Gastrocnemius medialis (tissue), 4 donors: ENCODE measurements around the gene GTPBP6. TPM values are rescaled to one million over a fixed set of nuclear protein-coding genes. Genes with fewer than 3 reads are reported as not detected.

Experiments used
- ATAC-seq, 2 donors: fragments of 150-250 bp; one replicate each; pipeline ENCODE4 v1.9.1; 2016
- DNase-seq, 2 donors: peaks; one replicate each; pipeline ENCODE4 v3.0.0-alpha.2; 2019
- H3K27ac ChIP-seq, 4 donors: fragments of 200-600 bp; sonication (generic); 1 replicate in 1 of 4; 2 replicates in 3 of 4; pipeline ENCODE4 v1.5.1; 2016 to 2018; ENCODE audit warnings: mild to moderate bottlenecking in 2 of 4, moderate library complexity in 1 of 4
- H3K27me3 ChIP-seq, 3 donors: fragments of 200-600 bp; sonication (generic) in 2 of 3; 1 replicate in 1 of 3; 2 replicates in 2 of 3; pipeline versions ENCODE4 v1.5.1 to v1.6.0; 2016 to 2019; ENCODE audit warnings: mild to moderate bottlenecking in 1 of 3, moderate library complexity in 1 of 3
- H3K36me3 ChIP-seq, 2 donors: fragments of 200-600 bp; sonication (generic) in 1 of 2; one replicate each; pipeline ENCODE4 v1.5.1; 2017 to 2018
- H3K4me1 ChIP-seq, 2 donors: fragments of 200-600 bp; sonication (generic) in 1 of 2; one replicate each; pipeline ENCODE4 v1.5.1; 2016 to 2017; ENCODE audit warnings: mild to moderate bottlenecking in 2 of 2
- H3K4me3 ChIP-seq, 4 donors: fragments of 200-600 bp; sonication (generic) in 3 of 4; 1 replicate in 1 of 4; 2 replicates in 3 of 4; pipeline ENCODE4 v1.5.1; 2016 to 2019; ENCODE audit warnings: mild to moderate bottlenecking in 2 of 4
- H3K9me3 ChIP-seq, 3 donors: fragments of 200-600 bp; sonication (generic) in 2 of 3; 1 replicate in 1 of 3; 2 replicates in 2 of 3; pipeline ENCODE4 v1.5.1; 2016 to 2019
- POLR2A ChIP-seq, 2 donors: fragments of 450-650 bp; IDR thresholded peaks; one replicate each; pipeline ENCODE4 v1.6.1; 2017; ENCODE audit warnings: antibody characterized with exemption in 2 of 2, mild to moderate bottlenecking in 2 of 2, moderate library complexity in 2 of 2
- in situ Hi-C, 4 donors: fragments of 200-750 bp; cut with MboI; loops; one replicate each; pipeline versions ENCODE4 v1.15.0 to v1.8.0; 2017; ENCODE audit warnings: low sequenced_read_pairs in 4 of 4
- intact Hi-C: fragments of 100-400 bp; cut with DNase I; formaldehyde crosslinking; loops from one replicate; pipeline ENCODE4 v1.15.1; 2023; ENCODE audit warnings: low total_unique reads
- total RNA-seq, 4 donors: library from RNA; depleted of rRNA; stranded (reverse); fragments of >200 nt; gene quantifications; one replicate each; pipeline versions ENCODE4 v1.1.0 to v1.2.3, GENCODE V29; 2016
- TF ChIP-seq, protein P1 (sequence below), 5 experiments: fragments of 450-650 bp in 3 of 5; fragments of 200-600 bp in 2 of 5; sonication (generic) in 2 of 5; IDR thresholded peaks in 4 of 5; conservative IDR thresholded peaks in 1 of 5; 1 replicate in 4 of 5; 2 replicates in 1 of 5; pipeline ENCODE4 v1.5.1; 2016 to 2019; ENCODE audit warnings: antibody characterized with exemption in 5 of 5, mild to moderate bottlenecking in 3 of 5, moderate library complexity in 3 of 5

The GTPBP6 gene
- total RNA-seq, 4 donors from 2014 or later = 40.1 to 79.4 (median 46.9) TPM

DNA sequence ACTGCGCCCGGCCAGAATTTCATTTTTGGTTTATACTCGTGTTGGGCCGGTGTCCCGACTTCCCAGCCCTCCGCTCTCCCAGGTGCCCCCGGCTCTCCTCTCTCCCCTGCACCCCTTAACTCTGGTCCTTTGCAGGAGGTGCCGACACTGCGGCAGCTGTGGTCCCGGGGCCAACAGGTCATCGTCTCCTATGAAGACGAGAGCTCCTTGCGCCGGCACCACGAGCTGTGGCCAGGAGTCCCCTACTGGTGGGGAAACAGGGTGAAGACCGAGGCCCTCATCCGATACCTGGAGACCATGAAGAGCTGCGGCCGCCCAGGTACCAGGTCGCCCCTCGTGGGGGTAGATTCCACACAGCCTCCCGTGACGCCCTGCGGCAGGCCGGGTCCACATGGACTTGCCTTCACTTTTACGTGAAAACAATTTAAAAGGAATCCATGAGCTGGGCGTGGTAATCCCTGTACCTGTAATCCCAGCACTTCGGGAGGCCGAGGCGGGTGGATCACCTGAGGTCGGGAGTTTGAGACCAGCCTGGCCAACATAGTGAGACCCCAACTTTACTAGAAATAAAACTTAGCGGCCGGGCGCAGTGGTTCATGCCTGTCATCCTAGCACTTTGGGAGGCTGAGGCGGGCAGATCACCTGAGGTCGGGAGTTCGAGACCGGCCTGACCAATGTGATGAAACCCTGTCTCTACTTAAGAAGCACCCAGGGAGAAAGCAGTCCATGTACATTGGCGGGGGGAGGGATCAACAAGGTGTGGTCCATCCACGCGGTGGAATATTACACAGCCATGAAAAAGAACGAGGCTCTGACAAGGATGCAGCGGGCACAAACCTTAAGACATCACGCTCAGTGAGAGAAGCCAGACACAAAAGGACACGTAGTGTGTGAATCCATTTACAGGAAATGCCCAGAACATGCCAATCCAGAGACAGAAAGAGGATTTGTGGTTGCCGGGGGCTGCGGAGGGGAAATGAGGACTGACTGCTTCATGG lies 25.4 kb downstream of the GTPBP6 start:
- in situ Hi-C loops (no loop called here), intact Hi-C loops (no loop called here)
- TF ChIP-seq, protein P1, sequence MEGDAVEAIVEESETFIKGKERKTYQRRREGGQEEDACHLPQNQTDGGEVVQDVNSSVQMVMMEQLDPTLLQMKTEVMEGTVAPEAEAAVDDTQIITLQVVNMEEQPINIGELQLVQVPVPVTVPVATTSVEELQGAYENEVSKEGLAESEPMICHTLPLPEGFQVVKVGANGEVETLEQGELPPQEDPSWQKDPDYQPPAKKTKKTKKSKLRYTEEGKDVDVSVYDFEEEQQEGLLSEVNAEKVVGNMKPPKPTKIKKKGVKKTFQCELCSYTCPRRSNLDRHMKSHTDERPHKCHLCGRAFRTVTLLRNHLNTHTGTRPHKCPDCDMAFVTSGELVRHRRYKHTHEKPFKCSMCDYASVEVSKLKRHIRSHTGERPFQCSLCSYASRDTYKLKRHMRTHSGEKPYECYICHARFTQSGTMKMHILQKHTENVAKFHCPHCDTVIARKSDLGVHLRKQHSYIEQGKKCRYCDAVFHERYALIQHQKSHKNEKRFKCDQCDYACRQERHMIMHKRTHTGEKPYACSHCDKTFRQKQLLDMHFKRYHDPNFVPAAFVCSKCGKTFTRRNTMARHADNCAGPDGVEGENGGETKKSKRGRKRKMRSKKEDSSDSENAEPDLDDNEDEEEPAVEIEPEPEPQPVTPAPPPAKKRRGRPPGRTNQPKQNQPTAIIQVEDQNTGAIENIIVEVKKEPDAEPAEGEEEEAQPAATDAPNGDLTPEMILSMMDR (IDR thresholded peaks at IDR 0.05 in 4 of 5, conservative IDR thresholded peaks at IDR 0.05 in 1 of 5) = no peak
- no peak for TF ChIP-seq POLR2A (IDR thresholded peaks at IDR 0.05)

GRCh38 chrX:291411-291901 lies 27.1 kb downstream of the GTPBP6 start:
- intact Hi-C loops (no loop called here), in situ Hi-C loops (no loop called here)
- H3K4me1 ChIP-seq = no peaks in the 10 kb centered on the region
- TF ChIP-seq, protein P1 (IDR thresholded peaks at IDR 0.05 in 4 of 5, conservative IDR thresholded peaks at IDR 0.05 in 1 of 5) = no peak
- TF ChIP-seq POLR2A (IDR thresholded peaks at IDR 0.05) = no peak
- H3K27ac ChIP-seq = no peak overlapping the region
- no peak for ATAC-seq
- no peaks in the 10 kb centered on the region for H3K36me3 ChIP-seq
- H3K27me3 ChIP-seq = no peaks in the 10 kb centered on the region
- H3K4me3 ChIP-seq = no peak overlapping the region
- H3K9me3 ChIP-seq = no peaks in the 10 kb centered on the region
- no peak for DNase-seq

More for the DNA sequence above, 25.4 kb downstream of the GTPBP6 start:
- H3K4me3 ChIP-seq = no peak overlapping the region
- H3K9me3 ChIP-seq = no peaks in the 10 kb centered on the region
- no peaks in the 10 kb centered on the region for H3K27me3 ChIP-seq
- H3K36me3 ChIP-seq = no peaks in the 10 kb centered on the region
- no peak overlapping the region for H3K27ac ChIP-seq
- no peak for ATAC-seq
- peak in 1 of 2 donors; percentile 9 for DNase-seq
- no peaks in the 10 kb centered on the region for H3K4me1 ChIP-seq

- H3K4me1 ChIP-seq = no peaks in the 10 kb centered on the region
- no peak overlapping the region for H3K4me3 ChIP-seq
- no peaks in the 10 kb centered on the region for H3K36me3 ChIP-seq
- DNase-seq (no peak), ATAC-seq (no peak)
- in situ Hi-C loops = no loop called here
- no peaks in the 10 kb centered on the region for H3K9me3 ChIP-seq
- no peak overlapping the region for H3K27ac ChIP-seq
- TF ChIP-seq POLR2A (IDR thresholded peaks at IDR 0.05) = no peak
- TF ChIP-seq, protein P1 (IDR thresholded peaks at IDR 0.05 in 4 of 5, conservative IDR thresholded peaks at IDR 0.05 in 1 of 5) = no peak
- intact Hi-C loops = no loop called here
- no peaks in the 10 kb centered on the region for H3K27me3 ChIP-seq
These were observed 28.0 kb downstream of the GTPBP6 start for GRCh38 chrX:290476-291166.

- intact Hi-C loops (no loop called here), in situ Hi-C loops (no loop called here)
- Histone ChIP-seq H3K4me3 (no peak overlapping the region), H3K27me3 (no peaks in the 10 kb centered on the region), H3K36me3 (no peaks in the 10 kb centered on the region), H3K9me3 (no peaks in the 10 kb centered on the region), H3K27ac (no peak overlapping the region), H3K4me1 (no peaks in the 10 kb centered on the region)
- DNase-seq = no peak
- ATAC-seq = no peak
- TF ChIP-seq, protein P1 (IDR thresholded peaks at IDR 0.05 in 4 of 5, conservative IDR thresholded peaks at IDR 0.05 in 1 of 5) = no peak
- TF ChIP-seq POLR2A (IDR thresholded peaks at IDR 0.05) = no peak
These were observed 30.0 kb downstream of the GTPBP6 start for GRCh38 chrX:288561-288991.
